ENCODE results near the gene LTBP3.
"Not testable (repeated sequence)": the region's sequence is repeated elsewhere in the genome, so short reads cannot be mapped to it uniquely, and the experiment has no call there.

GRCh38 chr11:65518941-65519549, 39.1 kb downstream of the LTBP3 start:
- TF ChIP-seq POLR2AphosphoS5 (IDR thresholded peaks at IDR 0.05; ENCODE audit: borderline replicate concordance, low read depth, low read length); EZH2 (IDR thresholded peaks at IDR 0.05): not testable (repeated sequence)

Measured in SK-N-MC (cell line).